Measurements from ENCODE around the gene SEMA4B. TPM values are rescaled to one million over a fixed set of nuclear protein-coding genes. Genes with fewer than 3 reads are reported as not detected.
A peak's percentile ranks its signal among the peaks of the same experiment; 100 is the strongest.

The SEMA4B gene
- total and polyA plus RNA-seq, 9 of the 15 experiments (the other 6 are each of a cell fraction or from before 2014, with no cell fraction given): 1.3 to 33.6 (median 11.0) TPM

GRCh38 chr15:90249203-90249863 is 48.2 kb downstream of the SEMA4B start, which contains the start of gene TTLL13 (continued):
- TF ChIP-seq PCBP1 (IDR thresholded peaks at IDR 0.05; ENCODE audit: low read depth, low read length, poor library complexity, severe bottlenecking) (peak; percentile 53), ZNF324 (CRISPR knock-in tag; IDR thresholded peaks at IDR 0.05) (no peak), ZNF347 (CRISPR knock-in tag; IDR thresholded peaks at IDR 0.05; ENCODE audit: low read depth) (no peak), POLR3A (IDR thresholded peaks at IDR 0.05; ENCODE audit: borderline replicate concordance, extremely low read depth, insufficient read depth, insufficient read length) (no peak), SAFB (IDR thresholded peaks at IDR 0.05; ENCODE audit: borderline replicate concordance, low read depth, low read length) (peak; percentile 86; the same call in 1 of the 2 replicates), MAFK (IDR thresholded peaks at IDR 0.05; ENCODE audit: low read length) (no peak), ZNF384 (IDR thresholded peaks at IDR 0.05; ENCODE audit: low read depth, low read length) (0 out of 2 replicates have a peak, but pooled peaks have one; percentile 15), ESRRA (IDR thresholded peaks at IDR 0.05; ENCODE audit: borderline replicate concordance, low read depth) (peak; percentile 39; the same call in 1 of the 2 replicates), NCOA4 (IDR thresholded peaks at IDR 0.05; ENCODE audit: partially characterized antibody) (no peak), ETV5 (CRISPR knock-in tag; IDR thresholded peaks at IDR 0.05; ENCODE audit: low read depth) (peak; percentile 45; the same call in 1 of the 2 replicates), CXXC5 (CRISPR knock-in tag; IDR thresholded peaks at IDR 0.05) (peak; percentile 52), FIP1L1 (IDR thresholded peaks at IDR 0.05; ENCODE audit: low read depth, low read length, poor library complexity, severe bottlenecking) (no peak)
- TF ChIP-seq, protein P1, sequence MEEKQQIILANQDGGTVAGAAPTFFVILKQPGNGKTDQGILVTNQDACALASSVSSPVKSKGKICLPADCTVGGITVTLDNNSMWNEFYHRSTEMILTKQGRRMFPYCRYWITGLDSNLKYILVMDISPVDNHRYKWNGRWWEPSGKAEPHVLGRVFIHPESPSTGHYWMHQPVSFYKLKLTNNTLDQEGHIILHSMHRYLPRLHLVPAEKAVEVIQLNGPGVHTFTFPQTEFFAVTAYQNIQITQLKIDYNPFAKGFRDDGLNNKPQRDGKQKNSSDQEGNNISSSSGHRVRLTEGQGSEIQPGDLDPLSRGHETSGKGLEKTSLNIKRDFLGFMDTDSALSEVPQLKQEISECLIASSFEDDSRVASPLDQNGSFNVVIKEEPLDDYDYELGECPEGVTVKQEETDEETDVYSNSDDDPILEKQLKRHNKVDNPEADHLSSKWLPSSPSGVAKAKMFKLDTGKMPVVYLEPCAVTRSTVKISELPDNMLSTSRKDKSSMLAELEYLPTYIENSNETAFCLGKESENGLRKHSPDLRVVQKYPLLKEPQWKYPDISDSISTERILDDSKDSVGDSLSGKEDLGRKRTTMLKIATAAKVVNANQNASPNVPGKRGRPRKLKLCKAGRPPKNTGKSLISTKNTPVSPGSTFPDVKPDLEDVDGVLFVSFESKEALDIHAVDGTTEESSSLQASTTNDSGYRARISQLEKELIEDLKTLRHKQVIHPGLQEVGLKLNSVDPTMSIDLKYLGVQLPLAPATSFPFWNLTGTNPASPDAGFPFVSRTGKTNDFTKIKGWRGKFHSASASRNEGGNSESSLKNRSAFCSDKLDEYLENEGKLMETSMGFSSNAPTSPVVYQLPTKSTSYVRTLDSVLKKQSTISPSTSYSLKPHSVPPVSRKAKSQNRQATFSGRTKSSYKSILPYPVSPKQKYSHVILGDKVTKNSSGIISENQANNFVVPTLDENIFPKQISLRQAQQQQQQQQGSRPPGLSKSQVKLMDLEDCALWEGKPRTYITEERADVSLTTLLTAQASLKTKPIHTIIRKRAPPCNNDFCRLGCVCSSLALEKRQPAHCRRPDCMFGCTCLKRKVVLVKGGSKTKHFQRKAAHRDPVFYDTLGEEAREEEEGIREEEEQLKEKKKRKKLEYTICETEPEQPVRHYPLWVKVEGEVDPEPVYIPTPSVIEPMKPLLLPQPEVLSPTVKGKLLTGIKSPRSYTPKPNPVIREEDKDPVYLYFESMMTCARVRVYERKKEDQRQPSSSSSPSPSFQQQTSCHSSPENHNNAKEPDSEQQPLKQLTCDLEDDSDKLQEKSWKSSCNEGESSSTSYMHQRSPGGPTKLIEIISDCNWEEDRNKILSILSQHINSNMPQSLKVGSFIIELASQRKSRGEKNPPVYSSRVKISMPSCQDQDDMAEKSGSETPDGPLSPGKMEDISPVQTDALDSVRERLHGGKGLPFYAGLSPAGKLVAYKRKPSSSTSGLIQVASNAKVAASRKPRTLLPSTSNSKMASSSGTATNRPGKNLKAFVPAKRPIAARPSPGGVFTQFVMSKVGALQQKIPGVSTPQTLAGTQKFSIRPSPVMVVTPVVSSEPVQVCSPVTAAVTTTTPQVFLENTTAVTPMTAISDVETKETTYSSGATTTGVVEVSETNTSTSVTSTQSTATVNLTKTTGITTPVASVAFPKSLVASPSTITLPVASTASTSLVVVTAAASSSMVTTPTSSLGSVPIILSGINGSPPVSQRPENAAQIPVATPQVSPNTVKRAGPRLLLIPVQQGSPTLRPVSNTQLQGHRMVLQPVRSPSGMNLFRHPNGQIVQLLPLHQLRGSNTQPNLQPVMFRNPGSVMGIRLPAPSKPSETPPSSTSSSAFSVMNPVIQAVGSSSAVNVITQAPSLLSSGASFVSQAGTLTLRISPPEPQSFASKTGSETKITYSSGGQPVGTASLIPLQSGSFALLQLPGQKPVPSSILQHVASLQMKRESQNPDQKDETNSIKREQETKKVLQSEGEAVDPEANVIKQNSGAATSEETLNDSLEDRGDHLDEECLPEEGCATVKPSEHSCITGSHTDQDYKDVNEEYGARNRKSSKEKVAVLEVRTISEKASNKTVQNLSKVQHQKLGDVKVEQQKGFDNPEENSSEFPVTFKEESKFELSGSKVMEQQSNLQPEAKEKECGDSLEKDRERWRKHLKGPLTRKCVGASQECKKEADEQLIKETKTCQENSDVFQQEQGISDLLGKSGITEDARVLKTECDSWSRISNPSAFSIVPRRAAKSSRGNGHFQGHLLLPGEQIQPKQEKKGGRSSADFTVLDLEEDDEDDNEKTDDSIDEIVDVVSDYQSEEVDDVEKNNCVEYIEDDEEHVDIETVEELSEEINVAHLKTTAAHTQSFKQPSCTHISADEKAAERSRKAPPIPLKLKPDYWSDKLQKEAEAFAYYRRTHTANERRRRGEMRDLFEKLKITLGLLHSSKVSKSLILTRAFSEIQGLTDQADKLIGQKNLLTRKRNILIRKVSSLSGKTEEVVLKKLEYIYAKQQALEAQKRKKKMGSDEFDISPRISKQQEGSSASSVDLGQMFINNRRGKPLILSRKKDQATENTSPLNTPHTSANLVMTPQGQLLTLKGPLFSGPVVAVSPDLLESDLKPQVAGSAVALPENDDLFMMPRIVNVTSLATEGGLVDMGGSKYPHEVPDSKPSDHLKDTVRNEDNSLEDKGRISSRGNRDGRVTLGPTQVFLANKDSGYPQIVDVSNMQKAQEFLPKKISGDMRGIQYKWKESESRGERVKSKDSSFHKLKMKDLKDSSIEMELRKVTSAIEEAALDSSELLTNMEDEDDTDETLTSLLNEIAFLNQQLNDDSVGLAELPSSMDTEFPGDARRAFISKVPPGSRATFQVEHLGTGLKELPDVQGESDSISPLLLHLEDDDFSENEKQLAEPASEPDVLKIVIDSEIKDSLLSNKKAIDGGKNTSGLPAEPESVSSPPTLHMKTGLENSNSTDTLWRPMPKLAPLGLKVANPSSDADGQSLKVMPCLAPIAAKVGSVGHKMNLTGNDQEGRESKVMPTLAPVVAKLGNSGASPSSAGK (IDR thresholded peaks at IDR 0.05): peak; percentile 67; the same call in 1 of the 2 replicates
- TF ChIP-seq, protein P2, sequence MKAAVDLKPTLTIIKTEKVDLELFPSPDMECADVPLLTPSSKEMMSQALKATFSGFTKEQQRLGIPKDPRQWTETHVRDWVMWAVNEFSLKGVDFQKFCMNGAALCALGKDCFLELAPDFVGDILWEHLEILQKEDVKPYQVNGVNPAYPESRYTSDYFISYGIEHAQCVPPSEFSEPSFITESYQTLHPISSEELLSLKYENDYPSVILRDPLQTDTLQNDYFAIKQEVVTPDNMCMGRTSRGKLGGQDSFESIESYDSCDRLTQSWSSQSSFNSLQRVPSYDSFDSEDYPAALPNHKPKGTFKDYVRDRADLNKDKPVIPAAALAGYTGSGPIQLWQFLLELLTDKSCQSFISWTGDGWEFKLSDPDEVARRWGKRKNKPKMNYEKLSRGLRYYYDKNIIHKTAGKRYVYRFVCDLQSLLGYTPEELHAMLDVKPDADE (conservative IDR thresholded peaks at IDR 0.05; ENCODE audit: control insufficient read depth, low read depth, low read length): peak; percentile 48
